Activated naive CD4-positive, alpha-beta T cell treated with anti-CD3 and anti-CD28 coated beads, Interleukin-2, amount 50 U/mL, for 24 hours (primary cell): Measurements from ENCODE around the gene HSPA1L.
A peak's percentile ranks its signal among the peaks of the same experiment; 100 is the strongest.
"Not testable (repeated sequence)": the region's sequence is repeated elsewhere in the genome, so short reads cannot be mapped to it uniquely, and the experiment has no call there.

Source experiments
- H3K27ac Mint-ChIP-seq: one replicate; pipeline ENCODE4 v1.8.0; 2021; ENCODE audit warnings: mild to moderate bottlenecking, mixed read lengths
- H3K27me3 Mint-ChIP-seq: one replicate; pipeline ENCODE4 v1.8.0; 2021; ENCODE audit warnings: mixed read lengths
- H3K36me3 Mint-ChIP-seq: one replicate; pipeline ENCODE4 v1.8.0; 2021; ENCODE audit warnings: mixed read lengths
- H3K4me1 Mint-ChIP-seq: one replicate; pipeline ENCODE4 v1.8.0; 2021; ENCODE audit warnings: mixed read lengths
- H3K4me3 Mint-ChIP-seq: one replicate; pipeline ENCODE4 v1.8.0; 2021; ENCODE audit warnings: mild to moderate bottlenecking, mixed read lengths
- H3K9me3 Mint-ChIP-seq: one replicate; pipeline ENCODE4 v1.8.0; 2021; ENCODE audit warnings: mixed read lengths

Gene HSPA1L

DNA sequence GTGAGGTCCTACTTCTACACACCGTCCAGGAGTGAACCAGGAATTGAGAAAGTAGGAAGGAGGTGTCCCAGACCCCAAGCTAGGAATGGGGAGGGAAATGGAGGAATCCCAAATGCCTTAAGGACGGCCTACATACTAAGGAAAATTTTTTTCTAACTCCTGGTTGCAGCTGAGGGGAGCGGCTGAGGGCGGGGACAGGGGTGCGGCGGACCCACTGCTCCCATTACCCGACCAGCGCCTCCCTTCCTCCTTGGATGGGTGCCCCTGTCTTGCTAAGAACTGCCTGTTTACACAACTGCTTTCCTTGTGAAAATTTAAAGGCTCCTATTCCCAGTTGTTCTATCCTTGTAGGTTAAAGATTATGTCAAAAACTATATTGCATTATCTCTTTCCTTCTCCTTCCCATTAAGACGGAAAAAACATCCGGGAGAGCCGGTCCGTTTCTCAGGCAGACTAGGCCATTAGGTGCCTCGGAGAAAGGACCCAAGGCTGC is 11.8 kb upstream of the HSPA1L start:
- H3K27ac Mint-ChIP-seq, result peak overlapping the region; percentile 97
- no peaks in the 10 kb centered on the region for H3K27me3 Mint-ChIP-seq
- H3K9me3 Mint-ChIP-seq, result no peaks in the 10 kb centered on the region
- H3K4me1 Mint-ChIP-seq, result peaks cover 44% of the 10 kb centered on the region
- H3K4me3 Mint-ChIP-seq, result peak overlapping the region; percentile 93
- H3K36me3 Mint-ChIP-seq, result peaks cover 2% of the 10 kb centered on the region

DNA sequence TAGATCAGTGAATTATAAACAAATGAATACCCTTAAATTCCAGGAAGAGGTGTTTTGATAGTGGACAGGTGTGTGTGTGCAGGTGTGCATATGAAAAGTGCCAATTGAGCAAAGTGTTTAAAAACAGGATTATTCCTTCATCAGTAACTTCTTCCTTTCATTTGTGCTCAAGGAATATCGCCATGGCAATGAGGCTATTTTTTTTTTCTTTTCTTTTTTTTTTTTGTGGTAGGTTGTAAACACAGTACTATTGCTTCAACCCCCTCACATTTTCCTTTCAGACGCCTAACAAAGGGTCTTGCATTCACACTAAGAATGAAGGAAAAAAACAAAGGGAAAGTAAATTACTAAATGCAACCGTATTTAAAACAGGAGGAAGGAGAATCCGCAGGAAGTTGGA is 10.5 kb upstream of the HSPA1L start:
- Mint-ChIP-seq H3K4me3 (no peak overlapping the region), H3K27ac (peak overlapping the region; percentile 51), H3K9me3 (no peaks in the 10 kb centered on the region), H3K27me3 (no peaks in the 10 kb centered on the region), H3K36me3 (peaks cover under 1% of the 10 kb centered on the region), H3K4me1 (peaks cover 46% of the 10 kb centered on the region)

DNA sequence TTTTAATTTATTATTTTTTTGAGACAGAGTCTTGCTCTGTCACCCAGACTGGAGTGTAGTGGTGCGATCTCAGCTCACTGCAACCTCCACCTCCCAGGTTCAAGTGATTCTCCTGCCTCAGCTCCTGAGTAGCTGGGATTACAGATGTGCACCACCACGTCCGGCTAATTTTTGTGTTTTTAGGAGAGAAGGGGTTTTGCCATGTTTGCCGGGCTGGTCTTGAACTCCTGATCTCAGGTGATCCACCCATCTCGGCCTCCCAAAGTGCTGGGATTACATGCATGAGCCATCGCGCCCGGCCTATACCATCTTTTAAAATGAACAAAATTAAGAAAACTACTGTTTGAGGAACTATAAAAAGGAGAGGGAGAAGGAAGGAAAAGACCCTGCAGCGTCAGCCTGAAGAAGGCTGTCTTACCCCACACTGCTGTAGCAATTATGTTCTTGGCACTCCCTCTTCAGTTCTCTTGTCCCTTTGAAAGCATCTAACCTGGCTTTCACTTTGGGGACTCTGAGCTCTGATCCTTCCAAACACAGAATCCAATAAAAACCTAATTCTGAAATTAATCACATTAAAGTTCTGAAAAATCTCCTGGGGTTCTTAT is 8.6 kb upstream of the HSPA1L start:
- H3K36me3 Mint-ChIP-seq, H3K9me3 Mint-ChIP-seq, H3K27me3 Mint-ChIP-seq: not testable (repeated sequence)
- Mint-ChIP-seq H3K4me1 (peaks cover 51% of the 10 kb centered on the region), H3K4me3 (peak overlapping the region; percentile 33), H3K27ac (peak overlapping the region; percentile 46)

DNA sequence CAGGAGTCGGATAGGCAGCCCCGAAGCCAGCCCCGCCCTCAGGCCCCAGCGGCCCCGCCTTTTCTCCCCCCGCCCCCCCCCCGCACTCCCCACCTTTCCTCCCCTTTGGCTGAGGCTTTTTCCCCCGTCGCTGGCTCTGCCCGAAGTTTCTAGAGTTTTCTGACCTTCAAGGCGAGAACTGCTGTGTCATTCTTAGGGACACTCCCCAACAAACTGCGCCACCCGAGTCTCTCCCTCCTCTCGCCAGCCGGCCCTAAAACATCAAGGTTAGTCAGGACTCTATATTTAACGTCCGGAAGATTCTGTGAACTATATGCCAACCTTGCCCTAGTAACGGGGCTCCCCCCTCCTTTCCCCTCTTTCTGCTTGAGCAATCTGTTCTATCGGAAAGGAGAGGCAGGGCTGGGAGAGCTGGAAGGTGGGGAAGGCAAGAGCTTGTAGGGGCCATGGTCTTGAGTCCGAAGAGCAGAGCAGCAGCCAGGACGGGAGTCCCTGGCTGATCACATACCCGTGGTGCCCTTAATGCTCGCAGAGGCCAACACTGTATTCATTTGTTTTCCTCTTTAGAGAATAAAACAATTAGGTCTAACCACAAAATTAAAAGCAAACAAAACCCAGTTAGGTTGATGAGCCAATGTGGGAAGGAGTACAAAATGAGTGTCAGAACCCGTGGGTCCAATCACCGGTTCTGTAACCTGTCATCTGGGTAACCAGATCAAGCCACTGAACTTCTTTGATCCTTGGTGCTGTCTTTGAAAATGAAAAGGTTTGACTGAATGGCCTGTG is 7.1 kb upstream of the HSPA1L start:
- Mint-ChIP-seq H3K4me1 (peaks cover 64% of the 10 kb centered on the region), H3K9me3 (no peaks in the 10 kb centered on the region), H3K27me3 (no peaks in the 10 kb centered on the region), H3K4me3 (peak overlapping the region; percentile 88), H3K36me3 (no peaks in the 10 kb centered on the region), H3K27ac (peak overlapping the region; percentile 97)

DNA sequence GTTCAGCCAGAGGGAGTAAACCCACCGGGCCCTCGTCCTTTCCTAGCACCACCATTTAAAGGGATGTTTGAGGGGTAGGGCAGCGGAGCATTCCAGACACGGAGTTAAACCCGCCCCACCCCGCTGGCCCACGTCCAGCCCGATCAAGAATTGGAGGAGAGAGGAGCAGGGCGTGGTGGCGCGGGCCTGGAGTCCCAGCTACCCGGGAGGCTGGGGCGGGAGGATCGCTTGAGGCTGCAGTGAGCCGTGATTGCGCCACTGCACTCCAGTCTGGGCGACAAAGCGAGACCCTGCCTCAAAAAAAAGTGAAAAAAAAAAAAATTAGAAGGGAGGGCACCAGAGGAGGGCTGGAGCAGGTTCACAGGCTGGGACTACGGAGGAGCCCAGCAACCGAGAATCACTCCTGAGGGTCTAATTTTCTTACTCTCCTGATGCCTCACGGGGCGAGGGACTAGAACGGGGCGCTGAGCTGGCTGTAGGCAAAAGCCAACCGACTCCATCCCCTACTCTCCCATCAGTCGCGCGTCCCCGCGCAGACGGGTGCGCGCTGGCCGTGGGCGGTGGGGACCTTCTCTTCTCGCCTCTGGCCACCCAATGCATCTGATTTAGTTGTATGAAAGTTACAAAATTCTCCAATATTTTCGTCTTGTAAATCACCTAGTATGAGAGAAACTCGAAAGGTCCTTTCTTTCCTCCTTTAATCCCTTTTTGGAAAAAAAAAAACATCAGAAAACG is 6.4 kb upstream of the HSPA1L start:
- Mint-ChIP-seq H3K27ac (peak overlapping the region; percentile 97), H3K4me3 (peak overlapping the region; percentile 88), H3K27me3 (no peaks in the 10 kb centered on the region), H3K4me1 (peaks cover 56% of the 10 kb centered on the region), H3K36me3 (no peaks in the 10 kb centered on the region), H3K9me3 (no peaks in the 10 kb centered on the region)

DNA sequence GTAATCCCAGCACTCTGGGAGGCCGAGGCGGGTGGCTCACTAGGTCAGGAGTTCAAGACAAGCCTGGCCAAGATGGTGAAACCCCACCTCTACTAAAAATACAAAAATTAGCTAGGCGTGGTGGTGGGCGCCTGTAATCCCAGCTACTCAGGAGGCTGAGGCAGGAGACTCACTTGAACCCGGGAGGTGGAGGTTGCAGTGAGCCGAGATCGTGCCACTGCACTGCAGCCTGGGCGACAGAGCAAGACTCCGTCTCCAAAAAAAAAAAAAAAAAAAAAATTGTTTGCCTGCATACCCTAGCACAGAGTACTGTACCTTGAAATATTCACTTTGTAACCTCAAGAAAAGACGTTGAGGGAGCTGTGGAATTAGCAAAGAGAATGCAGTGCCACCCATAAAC is 5.3 kb upstream of the HSPA1L start:
- H3K27me3 Mint-ChIP-seq, H3K4me3 Mint-ChIP-seq, H3K36me3 Mint-ChIP-seq, H3K9me3 Mint-ChIP-seq, H3K27ac Mint-ChIP-seq: not testable (repeated sequence)
- peaks cover 52% of the 10 kb centered on the region for H3K4me1 Mint-ChIP-seq

DNA sequence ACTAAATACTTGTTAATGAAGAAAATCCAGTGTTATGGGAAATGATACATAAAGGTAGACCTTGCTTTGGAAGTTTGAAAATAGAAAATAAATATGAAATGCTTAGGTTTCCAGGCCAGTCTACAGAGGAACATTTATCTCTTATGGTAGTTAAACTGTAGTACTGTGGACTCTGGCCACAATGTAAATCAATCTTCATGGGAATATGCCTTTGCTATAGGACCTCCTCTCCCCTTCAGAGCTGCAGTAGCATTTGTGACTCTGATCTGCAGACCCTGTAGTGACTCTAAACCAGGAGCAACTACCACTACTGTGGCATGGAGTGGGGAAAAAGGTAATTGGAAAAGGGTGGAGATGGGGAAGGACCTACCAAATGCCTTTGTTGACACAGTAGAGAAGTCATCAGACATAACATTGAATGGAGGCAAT is 4.8 kb upstream of the HSPA1L start:
- H3K27me3 Mint-ChIP-seq, result no peaks in the 10 kb centered on the region
- H3K4me3 Mint-ChIP-seq, result peak overlapping the region; percentile 49
- H3K27ac Mint-ChIP-seq, result peak overlapping the region; percentile 52
- no peaks in the 10 kb centered on the region for H3K9me3 Mint-ChIP-seq
- no peaks in the 10 kb centered on the region for H3K36me3 Mint-ChIP-seq
- peaks cover 48% of the 10 kb centered on the region for H3K4me1 Mint-ChIP-seq

DNA sequence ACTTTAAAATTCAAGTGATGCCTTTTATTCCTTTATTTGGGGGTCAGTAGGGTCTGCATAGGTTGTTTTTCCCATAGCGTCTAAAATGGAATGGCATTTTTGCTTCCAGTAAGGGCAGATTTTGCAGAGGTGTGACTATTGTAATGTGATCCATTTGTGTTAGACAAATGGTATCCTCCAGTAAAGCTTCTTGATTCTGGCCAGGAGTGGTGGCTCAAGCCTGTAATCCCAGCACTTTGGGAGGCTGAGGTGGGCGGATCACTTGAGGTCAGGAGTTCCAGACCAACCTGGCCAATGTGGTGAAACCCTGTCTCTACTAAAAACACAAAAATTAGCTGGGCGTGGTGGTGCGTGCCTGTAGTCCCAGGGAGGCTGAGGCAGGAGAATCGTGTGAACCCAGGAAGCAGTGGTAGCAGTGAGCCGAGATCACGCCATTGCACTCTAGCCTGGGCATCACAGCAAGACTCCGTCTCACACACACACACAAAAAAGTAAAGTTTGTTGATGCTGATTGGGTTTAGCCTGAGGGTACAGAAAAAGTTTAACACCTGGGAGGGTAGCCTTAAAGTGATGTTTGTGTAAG is 2.9 kb upstream of the HSPA1L start:
- H3K27me3 Mint-ChIP-seq, H3K36me3 Mint-ChIP-seq, H3K9me3 Mint-ChIP-seq: not testable (repeated sequence)
- Mint-ChIP-seq H3K4me3 (peak overlapping the region; percentile 91), H3K27ac (peak overlapping the region; percentile 93), H3K4me1 (peaks cover 53% of the 10 kb centered on the region)

DNA sequence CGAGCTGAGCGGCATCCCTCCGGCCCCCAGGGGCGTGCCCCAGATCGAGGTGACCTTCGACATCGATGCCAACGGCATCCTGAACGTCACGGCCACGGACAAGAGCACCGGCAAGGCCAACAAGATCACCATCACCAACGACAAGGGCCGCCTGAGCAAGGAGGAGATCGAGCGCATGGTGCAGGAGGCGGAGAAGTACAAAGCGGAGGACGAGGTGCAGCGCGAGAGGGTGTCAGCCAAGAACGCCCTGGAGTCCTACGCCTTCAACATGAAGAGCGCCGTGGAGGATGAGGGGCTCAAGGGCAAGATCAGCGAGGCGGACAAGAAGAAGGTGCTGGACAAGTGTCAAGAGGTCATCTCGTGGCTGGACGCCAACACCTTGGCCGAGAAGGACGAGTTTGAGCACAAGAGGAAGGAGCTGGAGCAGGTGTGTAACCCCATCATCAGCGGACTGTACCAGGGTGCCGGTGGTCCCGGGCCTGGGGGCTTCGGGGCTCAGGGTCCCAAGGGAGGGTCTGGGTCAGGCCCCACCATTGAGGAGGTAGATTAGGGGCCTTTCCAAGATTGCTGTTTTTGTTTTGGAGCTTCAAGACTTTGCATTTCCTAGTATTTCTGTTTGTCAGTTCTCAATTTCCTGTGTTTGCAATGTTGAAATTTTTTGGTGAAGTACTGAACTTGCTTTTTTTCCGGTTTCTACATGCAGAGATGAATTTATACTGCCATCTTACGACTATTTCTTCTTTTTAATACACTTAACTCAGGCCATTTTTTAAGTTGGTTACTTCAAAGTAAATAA is 2.2 kb upstream of the HSPA1L start:
- not testable (repeated sequence) for H3K36me3 Mint-ChIP-seq, H3K27me3 Mint-ChIP-seq, H3K9me3 Mint-ChIP-seq
- H3K27ac Mint-ChIP-seq, result peak overlapping the region; percentile 93
- peak overlapping the region; percentile 91 for H3K4me3 Mint-ChIP-seq
- peaks cover 53% of the 10 kb centered on the region for H3K4me1 Mint-ChIP-seq

DNA sequence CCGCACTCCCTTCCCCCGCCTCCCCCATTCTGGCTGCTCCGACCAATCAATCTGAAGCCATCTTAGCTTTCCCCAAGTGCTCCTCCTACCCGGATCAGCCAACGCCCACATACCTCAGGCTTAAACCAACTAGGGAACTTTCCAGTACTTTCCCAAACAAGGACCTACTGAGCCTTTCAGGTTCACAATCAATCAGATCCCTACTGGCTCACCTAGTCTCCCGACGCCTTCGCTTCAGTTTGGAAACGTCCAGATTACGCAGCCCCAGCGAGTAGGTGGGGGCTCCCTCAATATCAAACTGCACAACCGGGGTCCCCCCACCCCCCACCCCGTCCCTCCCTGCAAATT is 432 bp downstream of the HSPA1L start:
- Mint-ChIP-seq H3K9me3 (no peaks in the 10 kb centered on the region), H3K27me3 (no peaks in the 10 kb centered on the region), H3K36me3 (peaks cover 3% of the 10 kb centered on the region), H3K4me1 (peaks cover 36% of the 10 kb centered on the region), H3K27ac (peak overlapping the region; percentile 73), H3K4me3 (peak overlapping the region; percentile 87)

DNA sequence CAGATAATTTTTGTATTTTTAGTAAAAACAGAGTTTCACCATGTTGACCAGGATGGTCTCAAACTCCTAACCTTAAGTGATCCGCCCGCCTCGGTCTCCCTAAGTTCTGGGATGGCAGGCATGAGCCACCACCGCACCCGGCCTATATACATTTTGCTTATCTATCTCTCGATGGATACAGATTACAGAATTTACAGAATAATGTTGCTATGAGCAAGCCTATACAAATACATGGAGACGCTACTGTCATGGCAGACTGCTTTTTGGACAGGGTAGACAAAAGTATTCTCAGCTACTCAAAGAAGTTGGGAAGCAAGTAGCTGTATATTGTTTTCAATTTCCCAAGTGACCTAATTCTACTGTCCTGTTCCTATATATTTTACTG is 1.6 kb downstream of the HSPA1L start:
- H3K4me3 Mint-ChIP-seq, result peak overlapping the region; percentile 77
- peaks cover 32% of the 10 kb centered on the region for H3K4me1 Mint-ChIP-seq
- H3K9me3 Mint-ChIP-seq, result no peaks in the 10 kb centered on the region
- H3K27me3 Mint-ChIP-seq, result no peaks in the 10 kb centered on the region
- H3K27ac Mint-ChIP-seq, result peak overlapping the region; percentile 92
- peaks cover 5% of the 10 kb centered on the region for H3K36me3 Mint-ChIP-seq

DNA sequence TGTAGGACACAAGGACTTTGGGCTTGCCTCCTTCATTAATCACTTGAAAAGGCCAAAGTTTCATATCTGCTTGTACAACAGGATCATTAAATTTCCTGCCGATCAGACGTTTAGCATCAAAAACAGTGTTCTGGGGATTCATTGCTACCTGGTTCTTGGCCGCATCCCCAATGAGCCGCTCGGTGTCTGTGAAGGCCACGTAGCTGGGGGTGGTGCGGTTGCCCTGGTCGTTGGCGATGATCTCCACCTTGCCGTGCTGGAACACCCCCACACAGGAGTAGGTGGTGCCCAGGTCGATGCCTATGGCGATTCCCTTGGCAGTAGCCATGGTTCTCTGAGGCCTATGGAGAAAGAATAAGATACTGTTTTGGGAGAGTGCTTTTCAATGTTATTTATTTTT is 3.4 kb downstream of the HSPA1L start:
- Mint-ChIP-seq H3K4me3 (no peak overlapping the region), H3K27ac (no peak overlapping the region), H3K9me3 (no peaks in the 10 kb centered on the region)

DNA sequence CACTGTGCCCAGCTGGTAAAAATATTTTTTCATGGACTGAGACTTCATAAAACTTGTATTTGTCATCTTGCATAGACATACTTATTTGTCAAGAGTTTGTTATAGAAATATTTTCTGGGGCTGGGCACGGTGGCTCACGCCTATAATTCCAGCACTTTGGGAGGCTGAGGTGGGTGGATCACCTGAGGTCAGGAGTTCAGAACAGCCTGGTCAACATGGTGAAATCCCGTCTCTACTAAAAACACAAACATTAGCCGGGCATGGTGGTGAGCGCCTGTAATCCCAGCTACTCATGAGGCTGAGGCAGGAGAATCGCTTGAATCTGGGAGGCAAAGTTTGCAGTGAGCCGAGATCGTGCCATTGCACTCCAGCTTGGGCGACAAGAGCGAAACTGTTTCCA is 6.5 kb downstream of the HSPA1L start:
- H3K9me3 Mint-ChIP-seq, H3K27me3 Mint-ChIP-seq, H3K27ac Mint-ChIP-seq, H3K4me3 Mint-ChIP-seq, H3K36me3 Mint-ChIP-seq: not testable (repeated sequence)
- peaks cover 27% of the 10 kb centered on the region for H3K4me1 Mint-ChIP-seq

More for the DNA sequence above, 3.4 kb downstream of the HSPA1L start:
- Mint-ChIP-seq H3K36me3 (peaks cover 5% of the 10 kb centered on the region), H3K4me1 (peaks cover 25% of the 10 kb centered on the region), H3K27me3 (no peaks in the 10 kb centered on the region)

DNA sequence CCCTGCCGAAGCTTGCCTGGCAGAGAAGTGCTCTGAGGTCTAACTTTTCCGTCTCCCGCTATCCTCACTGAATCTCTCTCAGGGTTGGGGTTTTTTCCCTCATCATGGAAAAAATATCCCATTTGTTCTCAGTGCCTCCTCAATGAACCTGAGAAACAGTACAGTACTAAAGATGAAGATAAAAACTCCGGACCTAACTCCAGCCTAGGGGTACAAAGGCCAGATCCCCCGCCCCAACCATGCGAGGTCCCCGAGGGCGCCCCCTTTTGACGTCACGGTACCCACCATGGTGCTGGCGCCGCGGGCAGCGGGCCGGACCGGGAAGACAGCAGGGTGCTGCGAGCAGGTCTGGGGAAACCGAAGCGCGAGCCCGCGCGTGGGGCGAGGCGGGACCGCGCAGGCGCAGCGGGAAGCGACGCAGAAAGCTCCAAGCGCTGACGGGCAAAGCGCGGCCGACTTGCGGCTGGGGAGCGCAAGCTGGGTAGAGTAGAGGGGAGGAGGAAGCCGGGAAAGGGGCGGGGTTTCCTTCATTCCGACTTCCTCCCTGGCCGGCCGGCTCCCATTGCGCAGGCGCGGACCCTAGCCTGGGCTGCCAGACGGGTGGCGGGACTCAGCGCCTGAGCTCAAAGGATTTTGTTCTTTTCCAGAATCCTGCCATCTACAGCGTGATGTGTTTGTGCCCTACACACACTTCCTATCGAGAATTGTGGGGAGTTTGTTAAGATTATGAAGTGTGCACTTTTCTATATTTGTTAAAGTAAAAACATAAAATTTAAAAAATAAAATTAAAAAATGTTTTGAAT is 8.4 kb downstream of the HSPA1L start, which contains the start of gene LSM2:
TSS of gene LSM2 (minus strand) at position 497 of the 803 bp plus-strand sequence. CDS start at position 288, 209 bp downstream.
- no peaks in the 10 kb centered on the region for H3K9me3 Mint-ChIP-seq
- H3K4me3 Mint-ChIP-seq, result peak within 1 kb of the TSS; percentile 99
- peaks cover 7% of the 10 kb centered on the region for H3K36me3 Mint-ChIP-seq
- peaks cover 19% of the 10 kb centered on the region for H3K4me1 Mint-ChIP-seq
- H3K27me3 Mint-ChIP-seq, result no peaks in the 10 kb centered on the region
- H3K27ac Mint-ChIP-seq, result peak within 1 kb of the TSS; percentile 96
